Measurements from ENCODE around the gene ABTB1. TPM values are rescaled to one million over a fixed set of nuclear protein-coding genes. Genes with fewer than 3 reads are reported as not detected.

Gene ABTB1
- total and polyA plus RNA-seq, 2 of the 13 experiments (the other 11 are each of a cell fraction or from before 2014, with no cell fraction given), result 0.42 to 14.5 TPM

DNA sequence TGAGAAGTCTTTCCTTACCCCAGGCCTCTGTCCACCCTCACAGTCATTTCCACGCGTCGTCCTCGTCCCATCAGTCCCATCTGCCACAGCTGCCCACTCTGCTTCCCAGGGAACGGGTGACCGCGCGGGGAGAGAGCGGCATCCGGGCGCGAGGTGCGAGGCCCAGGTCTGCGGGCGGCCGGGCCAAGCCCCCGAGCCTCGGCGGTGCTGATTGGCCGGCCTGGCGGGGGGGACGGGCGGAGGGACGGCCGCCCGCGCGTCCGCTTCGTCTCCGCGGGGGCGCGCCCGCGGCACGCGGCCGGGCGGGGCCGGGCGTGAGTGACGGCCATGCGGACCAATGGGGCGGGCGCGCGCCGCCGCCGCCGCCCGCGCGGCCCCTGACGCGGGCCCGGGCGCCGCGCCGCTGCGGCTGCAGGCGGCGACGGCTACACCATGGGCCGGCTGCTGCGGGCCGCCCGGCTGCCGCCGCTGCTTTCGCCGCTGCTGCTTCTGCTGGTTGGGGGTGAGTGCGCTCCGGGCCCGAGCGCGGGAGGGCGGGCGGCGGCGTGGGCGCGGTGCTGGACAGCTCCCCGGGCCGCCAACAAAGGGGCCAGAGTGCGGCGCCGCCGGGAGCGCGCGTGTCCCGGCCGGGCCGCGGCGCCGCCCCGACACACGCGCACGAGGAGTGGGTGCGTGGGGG, 43.8 kb upstream of the ABTB1 start, which contains the start of gene PODXL2 (continued):
- TF ChIP-seq, protein P1, sequence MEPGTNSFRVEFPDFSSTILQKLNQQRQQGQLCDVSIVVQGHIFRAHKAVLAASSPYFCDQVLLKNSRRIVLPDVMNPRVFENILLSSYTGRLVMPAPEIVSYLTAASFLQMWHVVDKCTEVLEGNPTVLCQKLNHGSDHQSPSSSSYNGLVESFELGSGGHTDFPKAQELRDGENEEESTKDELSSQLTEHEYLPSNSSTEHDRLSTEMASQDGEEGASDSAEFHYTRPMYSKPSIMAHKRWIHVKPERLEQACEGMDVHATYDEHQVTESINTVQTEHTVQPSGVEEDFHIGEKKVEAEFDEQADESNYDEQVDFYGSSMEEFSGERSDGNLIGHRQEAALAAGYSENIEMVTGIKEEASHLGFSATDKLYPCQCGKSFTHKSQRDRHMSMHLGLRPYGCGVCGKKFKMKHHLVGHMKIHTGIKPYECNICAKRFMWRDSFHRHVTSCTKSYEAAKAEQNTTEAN (CRISPR knock-in tag; conservative IDR thresholded peaks at IDR 0.05), result 0 out of 2 replicates have a peak, but pooled peaks have one; percentile 27
- TF ChIP-seq ZFP1 (CRISPR knock-in tag; IDR thresholded peaks at IDR 0.05) (no peak), TAF15 (IDR thresholded peaks at IDR 0.05; ENCODE audit: low read depth, low read length, poor library complexity, severe bottlenecking) (no peak), PHF20 (CRISPR knock-in tag; IDR thresholded peaks at IDR 0.05) (no peak), ZNF589 (CRISPR knock-in tag; conservative IDR thresholded peaks at IDR 0.05) (0 out of 2 replicates have a peak, but pooled peaks have one; percentile 64), POLR2AphosphoS2 (IDR thresholded peaks at IDR 0.05; ENCODE audit: low read depth, low read length) (no peak), FOSL2 (CRISPR knock-in tag; IDR thresholded peaks at IDR 0.05) (no peak), CENPT (CRISPR knock-in tag; IDR thresholded peaks at IDR 0.05; ENCODE audit: low read depth) (peak; percentile 82; the same call in 1 of the 2 replicates), MTF2 (CRISPR knock-in tag; IDR thresholded peaks at IDR 0.05; ENCODE audit: borderline replicate concordance) (0 out of 2 replicates have a peak, but pooled peaks have one; percentile 43), KLF11 (CRISPR knock-in tag; IDR thresholded peaks at IDR 0.05) (peak; percentile 74; the same call in 1 of the 2 replicates), YEATS2 (CRISPR knock-in tag; IDR thresholded peaks at IDR 0.05; ENCODE audit: borderline replicate concordance) (0 out of 2 replicates have a peak, but pooled peaks have one; percentile 45), DNMT3B (CRISPR knock-in tag; conservative IDR thresholded peaks at IDR 0.05) (peak; percentile 83; the same call in 1 of the 2 replicates), JUND (CRISPR knock-in tag; IDR thresholded peaks at IDR 0.05) (peak; percentile 36; the same call in 1 of the 2 replicates), ZNF446 (CRISPR knock-in tag; IDR thresholded peaks at IDR 0.05) (peak; percentile 74; the same call in 1 of the 2 replicates), ZNF75D (CRISPR knock-in tag; IDR thresholded peaks at IDR 0.05; ENCODE audit: borderline replicate concordance) (no peak), ZNF724P (CRISPR knock-in tag; IDR thresholded peaks at IDR 0.05; ENCODE audit: borderline replicate concordance) (peak; percentile 79; the same call in 1 of the 2 replicates), ETV5 (CRISPR knock-in tag; IDR thresholded peaks at IDR 0.05; ENCODE audit: borderline replicate concordance) (0 out of 2 replicates have a peak, but pooled peaks have one; percentile 28), REXO4 (CRISPR knock-in tag; IDR thresholded peaks at IDR 0.05; ENCODE audit: borderline replicate concordance) (no peak), ZNF607 (CRISPR knock-in tag; IDR thresholded peaks at IDR 0.05; ENCODE audit: borderline replicate concordance) (peak; percentile 89), TEAD2 (CRISPR knock-in tag; IDR thresholded peaks at IDR 0.05) (0 out of 2 replicates have a peak, but pooled peaks have one; percentile 62), THAP11 (CRISPR knock-in tag; IDR thresholded peaks at IDR 0.05) (peak; percentile 48), MEIS1 (CRISPR knock-in tag; IDR thresholded peaks at IDR 0.05; ENCODE audit: borderline replicate concordance) (no peak)
- TF ChIP-seq, protein P2, sequence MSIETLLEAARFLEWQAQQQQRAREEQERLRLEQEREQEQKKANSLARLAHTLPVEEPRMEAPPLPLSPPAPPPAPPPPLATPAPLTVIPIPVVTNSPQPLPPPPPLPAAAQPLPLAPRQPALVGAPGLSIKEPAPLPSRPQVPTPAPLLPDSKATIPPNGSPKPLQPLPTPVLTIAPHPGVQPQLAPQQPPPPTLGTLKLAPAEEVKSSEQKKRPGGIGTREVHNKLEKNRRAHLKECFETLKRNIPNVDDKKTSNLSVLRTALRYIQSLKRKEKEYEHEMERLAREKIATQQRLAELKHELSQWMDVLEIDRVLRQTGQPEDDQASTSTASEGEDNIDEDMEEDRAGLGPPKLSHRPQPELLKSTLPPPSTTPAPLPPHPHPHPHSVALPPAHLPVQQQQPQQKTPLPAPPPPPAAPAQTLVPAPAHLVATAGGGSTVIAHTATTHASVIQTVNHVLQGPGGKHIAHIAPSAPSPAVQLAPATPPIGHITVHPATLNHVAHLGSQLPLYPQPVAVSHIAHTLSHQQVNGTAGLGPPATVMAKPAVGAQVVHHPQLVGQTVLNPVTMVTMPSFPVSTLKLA (IDR thresholded peaks at IDR 0.05), result no peak
- TF ChIP-seq, protein P3, sequence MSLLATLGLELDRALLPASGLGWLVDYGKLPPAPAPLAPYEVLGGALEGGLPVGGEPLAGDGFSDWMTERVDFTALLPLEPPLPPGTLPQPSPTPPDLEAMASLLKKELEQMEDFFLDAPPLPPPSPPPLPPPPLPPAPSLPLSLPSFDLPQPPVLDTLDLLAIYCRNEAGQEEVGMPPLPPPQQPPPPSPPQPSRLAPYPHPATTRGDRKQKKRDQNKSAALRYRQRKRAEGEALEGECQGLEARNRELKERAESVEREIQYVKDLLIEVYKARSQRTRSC (CRISPR knock-in tag; IDR thresholded peaks at IDR 0.05; ENCODE audit: low read depth), result 0 out of 2 replicates have a peak, but pooled peaks have one; percentile 77
- TF ChIP-seq, protein P4, sequence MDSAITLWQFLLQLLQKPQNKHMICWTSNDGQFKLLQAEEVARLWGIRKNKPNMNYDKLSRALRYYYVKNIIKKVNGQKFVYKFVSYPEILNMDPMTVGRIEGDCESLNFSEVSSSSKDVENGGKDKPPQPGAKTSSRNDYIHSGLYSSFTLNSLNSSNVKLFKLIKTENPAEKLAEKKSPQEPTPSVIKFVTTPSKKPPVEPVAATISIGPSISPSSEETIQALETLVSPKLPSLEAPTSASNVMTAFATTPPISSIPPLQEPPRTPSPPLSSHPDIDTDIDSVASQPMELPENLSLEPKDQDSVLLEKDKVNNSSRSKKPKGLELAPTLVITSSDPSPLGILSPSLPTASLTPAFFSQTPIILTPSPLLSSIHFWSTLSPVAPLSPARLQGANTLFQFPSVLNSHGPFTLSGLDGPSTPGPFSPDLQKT (CRISPR knock-in tag; IDR thresholded peaks at IDR 0.05; ENCODE audit: borderline replicate concordance), result no peak

Data from HepG2 (cell line).